ENCODE data around the gene MIOX.
A peak's percentile ranks its signal among the peaks of the same experiment; 100 is the strongest.

The MIOX gene

GRCh38 chr22:50497093-50497492, 10.4 kb downstream of the MIOX start:
- DNase-seq: no peak

- peak; percentile 59 for DNase-seq
Observed at GRCh38 chr22:50498322-50498890, 11.7 kb downstream of the MIOX start.

GRCh38 chr22:50500452-50500851, 13.8 kb downstream of the MIOX start:
- DNase-seq: no peak

GRCh38 chr22:50502096-50502495, 15.4 kb downstream of the MIOX start:
- DNase-seq: no peak

- no peak for DNase-seq
Observed at GRCh38 chr22:50502628-50503474, 16.2 kb downstream of the MIOX start.

- no peak for DNase-seq
Observed at GRCh38 chr22:50503475-50504145, 17.0 kb downstream of the MIOX start.

GRCh38 chr22:50504369-50505211, 17.9 kb downstream of the MIOX start:
- no peak for DNase-seq

- DNase-seq: no peak
Observed at GRCh38 chr22:50505276-50505775, 18.7 kb downstream of the MIOX start.

GRCh38 chr22:50505776-50506610, 19.3 kb downstream of the MIOX start:
- DNase-seq: no peak

- no peak for DNase-seq
Observed at GRCh38 chr22:50506611-50507420, 20.2 kb downstream of the MIOX start.

GRCh38 chr22:50507421-50507990, 20.8 kb downstream of the MIOX start, which contains the start of gene LMF2:
Gene LMF2 (minus strand): TSS chr22:50507702. CDS start chr22:50507675, 27 bp downstream.
- peak; percentile 94 for DNase-seq

- DNase-seq: peak; percentile 96
Observed at GRCh38 chr22:50507991-50508884, 21.6 kb downstream of the MIOX start, which contains the start of gene NCAPH2. Gene NCAPH2 (plus strand): TSS chr22:50508224. CDS start chr22:50508338, 114 bp downstream.

- no peak for DNase-seq
Observed at GRCh38 chr22:50508897-50509296, 22.2 kb downstream of the MIOX start.

- no peak for DNase-seq
Observed at GRCh38 chr22:50513175-50513574, 26.5 kb downstream of the MIOX start.

- DNase-seq: no peak
Observed at GRCh38 chr22:50516068-50516467, 29.4 kb downstream of the MIOX start.

- DNase-seq: no peak
Observed at GRCh38 chr22:50516891-50517290, 30.2 kb downstream of the MIOX start.

GRCh38 chr22:50517495-50518260, 31.0 kb downstream of the MIOX start:
- no peak for DNase-seq

GRCh38 chr22:50518606-50519005, 31.9 kb downstream of the MIOX start:
- no peak for DNase-seq
